GM23338 (cell line): ENCODE measurements around the gene C1R. TPM values are rescaled to one million over a fixed set of nuclear protein-coding genes. Genes with fewer than 3 reads are reported as not detected.

Source experiments
- ATAC-seq: fragments of 200-7000 bp; cut with Tn5 transposase; 3 replicates; pipeline ENCODE4 v1.9.1; 2020
- DNase-seq: peaks from one replicate; pipeline ENCODE4 v3.0.0-alpha.2; 2015; ENCODE audit warnings: low spot score
- H2AFZ ChIP-seq: fragments of 200-600 bp; sonication (generic); 2 replicates; pipeline ENCODE4 v1.8.0; 2016; ENCODE audit warnings: antibody characterized with exemption, mild to moderate bottlenecking, moderate library complexity
- H3F3A ChIP-seq: fragments of 200-600 bp; sonication (generic); replicated peaks from 2 replicates; pipeline ENCODE4 v1.8.0; 2017; ENCODE audit warnings: antibody characterized with exemption, mixed run types, low read depth
- H3K27ac ChIP-seq: fragments of 200-600 bp; sonication (generic); 2 replicates; pipeline ENCODE4 v1.6.1; 2016; ENCODE audit warnings: low read depth
- H3K27me3 ChIP-seq: fragments of 200-600 bp; sonication (generic); 2 replicates; pipeline ENCODE4 v1.8.0; 2016; ENCODE audit warnings: mild to moderate bottlenecking, mixed run types, moderate library complexity; ENCODE audit not compliant: insufficient read depth
- H3K36me3 ChIP-seq: fragments of 200-600 bp; sonication (generic); 2 replicates; pipeline ENCODE4 v1.8.0; 2016; ENCODE audit warnings: mild to moderate bottlenecking; ENCODE audit not compliant: insufficient read depth
- H3K4me1 ChIP-seq: fragments of 200-600 bp; sonication (generic); 2 replicates; pipeline ENCODE4 v1.8.0; 2016; ENCODE audit warnings: mild to moderate bottlenecking, moderate library complexity; ENCODE audit not compliant: insufficient read depth
- H3K4me2 ChIP-seq: fragments of 200-600 bp; sonication (generic); 2 replicates; pipeline ENCODE4 v1.7.1; 2017; ENCODE audit warnings: mixed run types
- H3K4me3 ChIP-seq: fragments of 200-600 bp; sonication (generic); 2 replicates; pipeline ENCODE4 v1.6.1; 2016; ENCODE audit warnings: mixed run types
- H3K79me2 ChIP-seq: fragments of 200-600 bp; sonication (generic); replicated peaks from 2 replicates; pipeline ENCODE4 v1.8.0; 2017; ENCODE audit warnings: mild to moderate bottlenecking; ENCODE audit not compliant: insufficient read depth
- H3K9me2 ChIP-seq: fragments of 200-600 bp; sonication (generic); 2 replicates; pipeline ENCODE4 v1.8.0; 2017; ENCODE audit not compliant: insufficient read depth
- H4K20me1 ChIP-seq: fragments of 200-600 bp; sonication (generic); replicated peaks from 2 replicates; pipeline ENCODE4 v1.8.0; 2017; ENCODE audit warnings: mild to moderate bottlenecking; ENCODE audit not compliant: insufficient read depth
- H3K27ac Mint-ChIP-seq: 2 replicates; pipeline ENCODE4 v1.8.0; 2020; ENCODE audit warnings: inconsistent platforms, mild to moderate bottlenecking, moderate library complexity, mixed read lengths
- H3K27me3 Mint-ChIP-seq: 3 replicates; pipeline ENCODE4 v1.8.0; 2022; ENCODE audit warnings: low read depth, mild to moderate bottlenecking, moderate library complexity, mixed read lengths, inconsistent platforms; ENCODE audit not compliant: insufficient read depth, poor library complexity
- H3K36me3 Mint-ChIP-seq: 3 replicates; pipeline ENCODE4 v1.8.0; 2021; ENCODE audit warnings: low read depth, mild to moderate bottlenecking, inconsistent platforms, moderate library complexity, mixed read lengths
- H3K4me1 Mint-ChIP-seq: 3 replicates; pipeline ENCODE4 v1.8.0; 2020; ENCODE audit warnings: mild to moderate bottlenecking, inconsistent platforms, mixed read lengths
- H3K4me3 Mint-ChIP-seq: 3 replicates; pipeline ENCODE4 v1.8.0; 2021; ENCODE audit warnings: moderate library complexity, mild to moderate bottlenecking, inconsistent platforms, mixed read lengths
- H3K9me3 Mint-ChIP-seq: 3 replicates; pipeline ENCODE4 v1.8.0; 2020; ENCODE audit warnings: moderate library complexity, mild to moderate bottlenecking, inconsistent platforms, mixed read lengths
- EZH2phosphoT487 ChIP-seq: fragments of 200-600 bp; sonication (generic); IDR thresholded peaks from one replicate; pipeline ENCODE4 v1.8.1; 2018; ENCODE audit warnings: antibody characterized with exemption; ENCODE audit not compliant: unreplicated experiment
- POLR2AphosphoS5 ChIP-seq: IDR thresholded peaks from 2 replicates; pipeline ENCODE4 v1.6.1; 2016; ENCODE audit warnings: antibody characterized with exemption, low read depth
- STAT1 ChIP-seq: IDR thresholded peaks from one replicate; pipeline ENCODE4 v1.6.1; 2016; ENCODE audit warnings: antibody characterized with exemption; ENCODE audit not compliant: unreplicated experiment
- ZNF331 ChIP-seq: fragments of 250-450 bp; sonication (Bioruptor Pico); IDR thresholded peaks from 2 replicates; pipeline ENCODE4 v1.5.0; 2020; ENCODE audit warnings: low read depth, mild to moderate bottlenecking, moderate library complexity
- polyA plus RNA-seq: library from polyadenylated mRNA; unstranded; fragments of >200 nt; fragmentation: Nextera tagmentation; extraction: Ambion mirVana; gene quantifications from 2 replicates; pipeline ENCODE4 v1.2.1, GENCODE V29; 2016
- total RNA-seq: library from RNA; depleted of rRNA; stranded (reverse); fragments of >200 nt; shearing (Covaris generic); gene quantifications from 2 replicates; pipeline ENCODE4 v1.2.3, GENCODE V29; 2014
- TF ChIP-seq, protein P1 (sequence below): IDR thresholded peaks from 2 replicates; pipeline ENCODE4 v1.6.1; 2016; ENCODE audit warnings: antibody characterized with exemption
- TF ChIP-seq, protein P2 (sequence below), 2 experiments: fragments of 200-600 bp in 1 of 2; sonication (generic) in 1 of 2; conservative IDR thresholded peaks; 2 replicates each; pipeline versions ENCODE4 v1.5.1 to v1.6.1; 2016 to 2017; ENCODE audit warnings: antibody characterized with exemption in 2 of 2, low read depth in 2 of 2, mild to moderate bottlenecking in 2 of 2, moderate library complexity in 1 of 2
- TF ChIP-seq, protein P3 (sequence below): fragments of 250-450 bp; sonication (Bioruptor Pico); IDR thresholded peaks from 2 replicates; pipeline ENCODE4 v1.5.0; 2020; ENCODE audit warnings: mild to moderate bottlenecking, moderate library complexity

Gene C1R
- total and polyA plus RNA-seq, 2 experiments from 2014 or later, result 6.4 to 8.8 TPM

DNA sequence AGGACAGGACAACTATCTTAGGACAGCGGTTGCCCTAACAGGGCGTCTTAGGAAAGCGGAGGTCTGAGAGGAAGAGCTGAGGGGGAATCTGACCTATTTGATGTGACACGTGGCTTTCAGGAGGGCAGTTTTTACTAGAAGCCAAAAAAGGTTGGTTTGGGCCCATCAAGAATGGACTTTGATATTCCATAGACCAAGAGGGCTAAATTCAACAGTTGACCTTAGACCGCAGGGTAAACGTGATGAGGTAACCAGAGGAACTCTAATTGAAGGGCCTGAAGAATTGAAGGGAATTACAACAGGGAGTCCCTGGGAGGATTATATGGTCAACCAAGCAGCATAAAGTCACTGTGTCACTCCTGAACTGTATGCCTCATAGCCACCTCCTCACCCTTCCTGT is 20.2 kb downstream of the C1R start (continued):
- TF ChIP-seq, protein P1, sequence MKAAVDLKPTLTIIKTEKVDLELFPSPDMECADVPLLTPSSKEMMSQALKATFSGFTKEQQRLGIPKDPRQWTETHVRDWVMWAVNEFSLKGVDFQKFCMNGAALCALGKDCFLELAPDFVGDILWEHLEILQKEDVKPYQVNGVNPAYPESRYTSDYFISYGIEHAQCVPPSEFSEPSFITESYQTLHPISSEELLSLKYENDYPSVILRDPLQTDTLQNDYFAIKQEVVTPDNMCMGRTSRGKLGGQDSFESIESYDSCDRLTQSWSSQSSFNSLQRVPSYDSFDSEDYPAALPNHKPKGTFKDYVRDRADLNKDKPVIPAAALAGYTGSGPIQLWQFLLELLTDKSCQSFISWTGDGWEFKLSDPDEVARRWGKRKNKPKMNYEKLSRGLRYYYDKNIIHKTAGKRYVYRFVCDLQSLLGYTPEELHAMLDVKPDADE, result no peak
- TF ChIP-seq EZH2phosphoT487, result no peak
- TF ChIP-seq, protein P2, sequence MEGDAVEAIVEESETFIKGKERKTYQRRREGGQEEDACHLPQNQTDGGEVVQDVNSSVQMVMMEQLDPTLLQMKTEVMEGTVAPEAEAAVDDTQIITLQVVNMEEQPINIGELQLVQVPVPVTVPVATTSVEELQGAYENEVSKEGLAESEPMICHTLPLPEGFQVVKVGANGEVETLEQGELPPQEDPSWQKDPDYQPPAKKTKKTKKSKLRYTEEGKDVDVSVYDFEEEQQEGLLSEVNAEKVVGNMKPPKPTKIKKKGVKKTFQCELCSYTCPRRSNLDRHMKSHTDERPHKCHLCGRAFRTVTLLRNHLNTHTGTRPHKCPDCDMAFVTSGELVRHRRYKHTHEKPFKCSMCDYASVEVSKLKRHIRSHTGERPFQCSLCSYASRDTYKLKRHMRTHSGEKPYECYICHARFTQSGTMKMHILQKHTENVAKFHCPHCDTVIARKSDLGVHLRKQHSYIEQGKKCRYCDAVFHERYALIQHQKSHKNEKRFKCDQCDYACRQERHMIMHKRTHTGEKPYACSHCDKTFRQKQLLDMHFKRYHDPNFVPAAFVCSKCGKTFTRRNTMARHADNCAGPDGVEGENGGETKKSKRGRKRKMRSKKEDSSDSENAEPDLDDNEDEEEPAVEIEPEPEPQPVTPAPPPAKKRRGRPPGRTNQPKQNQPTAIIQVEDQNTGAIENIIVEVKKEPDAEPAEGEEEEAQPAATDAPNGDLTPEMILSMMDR (conservative IDR thresholded peaks at IDR 0.05; ENCODE audit: low read depth in 2 of 2), result no peak

DNA sequence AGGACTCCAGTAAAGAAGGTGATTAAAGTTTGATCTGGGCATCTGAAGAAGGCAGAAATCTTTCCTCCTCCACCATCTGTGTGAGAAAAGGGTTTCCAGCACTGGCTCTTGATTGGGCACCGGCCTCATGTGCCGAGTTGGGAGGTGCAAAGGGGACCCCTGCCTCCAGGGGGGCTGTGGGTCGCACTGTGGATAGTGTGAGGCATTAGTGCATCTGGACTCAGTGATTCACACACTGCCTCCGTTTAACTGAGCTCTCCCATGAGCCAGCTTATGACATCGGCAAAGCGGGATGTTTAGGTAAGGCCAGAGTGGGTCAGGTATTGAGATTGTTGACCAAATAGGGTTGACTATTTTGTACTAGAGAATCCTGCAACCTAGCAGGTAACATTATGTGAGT is 22.9 kb downstream of the C1R start:
- Histone ChIP-seq H3K36me3 (no peaks in the 10 kb centered on the region), H3K79me2 (no peaks in the 10 kb centered on the region), H3K27me3 (no peaks in the 10 kb centered on the region), H3F3A (no peaks in the 10 kb centered on the region), H3K4me2 (no peak overlapping the region), H4K20me1 (no peaks in the 10 kb centered on the region), H3K27ac (no peak overlapping the region), H3K4me3 (no peak overlapping the region), H3K9me2 (peaks cover 6% of the 10 kb centered on the region; the same call in 1 of the 2 replicates), H3K4me1 (no peaks in the 10 kb centered on the region), H2AFZ (no peak overlapping the region)
- H3K9me3 Mint-ChIP-seq, result no peaks in the 10 kb centered on the region
- no peak for DNase-seq
- H3K27me3 Mint-ChIP-seq, result peaks cover 5% of the 10 kb centered on the region
- no peaks in the 10 kb centered on the region for H3K36me3 Mint-ChIP-seq
- H3K27ac Mint-ChIP-seq, result no peak overlapping the region
- TF ChIP-seq, protein P3, sequence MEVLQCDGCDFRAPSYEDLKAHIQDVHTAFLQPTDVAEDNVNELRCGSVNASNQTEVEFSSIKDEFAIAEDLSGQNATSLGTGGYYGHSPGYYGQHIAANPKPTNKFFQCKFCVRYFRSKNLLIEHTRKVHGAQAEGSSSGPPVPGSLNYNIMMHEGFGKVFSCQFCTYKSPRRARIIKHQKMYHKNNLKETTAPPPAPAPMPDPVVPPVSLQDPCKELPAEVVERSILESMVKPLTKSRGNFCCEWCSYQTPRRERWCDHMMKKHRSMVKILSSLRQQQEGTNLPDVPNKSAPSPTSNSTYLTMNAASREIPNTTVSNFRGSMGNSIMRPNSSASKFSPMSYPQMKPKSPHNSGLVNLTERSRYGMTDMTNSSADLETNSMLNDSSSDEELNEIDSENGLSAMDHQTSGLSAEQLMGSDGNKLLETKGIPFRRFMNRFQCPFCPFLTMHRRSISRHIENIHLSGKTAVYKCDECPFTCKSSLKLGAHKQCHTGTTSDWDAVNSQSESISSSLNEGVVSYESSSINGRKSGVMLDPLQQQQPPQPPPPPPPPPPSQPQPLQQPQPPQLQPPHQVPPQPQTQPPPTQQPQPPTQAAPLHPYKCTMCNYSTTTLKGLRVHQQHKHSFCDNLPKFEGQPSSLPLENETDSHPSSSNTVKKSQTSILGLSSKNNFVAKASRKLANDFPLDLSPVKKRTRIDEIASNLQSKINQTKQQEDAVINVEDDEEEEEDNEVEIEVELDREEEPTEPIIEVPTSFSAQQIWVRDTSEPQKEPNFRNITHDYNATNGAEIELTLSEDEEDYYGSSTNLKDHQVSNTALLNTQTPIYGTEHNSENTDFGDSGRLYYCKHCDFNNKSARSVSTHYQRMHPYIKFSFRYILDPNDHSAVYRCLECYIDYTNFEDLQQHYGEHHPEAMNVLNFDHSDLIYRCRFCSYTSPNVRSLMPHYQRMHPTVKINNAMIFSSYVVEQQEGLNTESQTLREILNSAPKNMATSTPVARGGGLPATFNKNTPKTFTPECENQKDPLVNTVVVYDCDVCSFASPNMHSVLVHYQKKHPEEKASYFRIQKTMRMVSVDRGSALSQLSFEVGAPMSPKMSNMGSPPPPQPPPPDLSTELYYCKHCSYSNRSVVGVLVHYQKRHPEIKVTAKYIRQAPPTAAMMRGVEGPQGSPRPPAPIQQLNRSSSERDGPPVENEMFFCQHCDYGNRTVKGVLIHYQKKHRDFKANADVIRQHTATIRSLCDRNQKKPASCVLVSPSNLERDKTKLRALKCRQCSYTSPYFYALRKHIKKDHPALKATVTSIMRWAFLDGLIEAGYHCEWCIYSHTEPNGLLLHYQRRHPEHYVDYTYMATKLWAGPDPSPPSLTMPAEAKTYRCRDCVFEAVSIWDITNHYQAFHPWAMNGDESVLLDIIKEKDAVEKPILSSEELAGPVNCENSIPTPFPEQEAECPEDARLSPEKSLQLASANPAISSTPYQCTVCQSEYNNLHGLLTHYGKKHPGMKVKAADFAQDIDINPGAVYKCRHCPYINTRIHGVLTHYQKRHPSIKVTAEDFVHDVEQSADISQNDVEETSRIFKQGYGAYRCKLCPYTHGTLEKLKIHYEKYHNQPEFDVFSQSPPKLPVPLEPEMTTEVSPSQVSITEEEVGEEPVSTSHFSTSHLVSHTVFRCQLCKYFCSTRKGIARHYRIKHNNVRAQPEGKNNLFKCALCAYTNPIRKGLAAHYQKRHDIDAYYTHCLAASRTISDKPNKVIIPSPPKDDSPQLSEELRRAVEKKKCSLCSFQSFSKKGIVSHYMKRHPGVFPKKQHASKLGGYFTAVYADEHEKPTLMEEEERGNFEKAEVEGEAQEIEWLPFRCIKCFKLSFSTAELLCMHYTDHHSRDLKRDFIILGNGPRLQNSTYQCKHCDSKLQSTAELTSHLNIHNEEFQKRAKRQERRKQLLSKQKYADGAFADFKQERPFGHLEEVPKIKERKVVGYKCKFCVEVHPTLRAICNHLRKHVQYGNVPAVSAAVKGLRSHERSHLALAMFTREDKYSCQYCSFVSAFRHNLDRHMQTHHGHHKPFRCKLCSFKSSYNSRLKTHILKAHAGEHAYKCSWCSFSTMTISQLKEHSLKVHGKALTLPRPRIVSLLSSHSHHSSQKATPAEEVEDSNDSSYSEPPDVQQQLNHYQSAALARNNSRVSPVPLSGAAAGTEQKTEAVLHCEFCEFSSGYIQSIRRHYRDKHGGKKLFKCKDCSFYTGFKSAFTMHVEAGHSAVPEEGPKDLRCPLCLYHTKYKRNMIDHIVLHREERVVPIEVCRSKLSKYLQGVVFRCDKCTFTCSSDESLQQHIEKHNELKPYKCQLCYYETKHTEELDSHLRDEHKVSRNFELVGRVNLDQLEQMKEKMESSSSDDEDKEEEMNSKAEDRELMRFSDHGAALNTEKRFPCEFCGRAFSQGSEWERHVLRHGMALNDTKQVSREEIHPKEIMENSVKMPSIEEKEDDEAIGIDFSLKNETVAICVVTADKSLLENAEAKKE (CRISPR knock-in tag), result no peak
- TF ChIP-seq ZNF331 (no peak), STAT1 (no peak), POLR2AphosphoS5 (no peak)
- ATAC-seq, result no peak
- H3K4me1 Mint-ChIP-seq, result no peaks in the 10 kb centered on the region
- no peak overlapping the region for H3K4me3 Mint-ChIP-seq
